Activated T-helper 2 cell treated with anti-CD3 and anti-CD28 coated beads, Interferon-gamma antibody, Interleukin-2, Interleukin-4, amounts not matched to agents 10 μg/mL and 5 μg/mL and 100 μg/mL, durations not matched to agents 14 hours and 24 hours and 36 hours (primary cell): Measurements from ENCODE around the gene ADH1C. TPM values are rescaled to one million over a fixed set of nuclear protein-coding genes. Genes with fewer than 3 reads are reported as not detected.

Source experiments
- DNase-seq: peaks from one replicate; pipeline ENCODE4 v3.0.0; 2021; ENCODE audit warnings: low spot score
- H3K27ac Mint-ChIP-seq: one replicate; pipeline ENCODE4 v1.8.0; 2021; ENCODE audit warnings: mixed read lengths
- H3K27me3 Mint-ChIP-seq: one replicate; pipeline ENCODE4 v1.8.0; 2021; ENCODE audit warnings: low read depth, mixed read lengths
- H3K36me3 Mint-ChIP-seq: one replicate; pipeline ENCODE4 v1.8.0; 2021; ENCODE audit warnings: low read depth, mixed read lengths
- H3K4me1 Mint-ChIP-seq: one replicate; pipeline ENCODE4 v1.8.0; 2021; ENCODE audit warnings: low read depth, mixed read lengths
- H3K4me3 Mint-ChIP-seq: one replicate; pipeline ENCODE4 v1.8.0; 2021; ENCODE audit warnings: low read depth, mild to moderate bottlenecking, moderate library complexity, mixed read lengths
- H3K9me3 Mint-ChIP-seq: one replicate; pipeline ENCODE4 v1.8.0; 2021; ENCODE audit warnings: mixed read lengths
- intact Hi-C: fragments of 100-400 bp; cut with micrococcal nuclease; formaldehyde crosslinking; loops from one replicate; pipeline ENCODE4 v1.15.1; 2023
- total RNA-seq: library from RNA; stranded (reverse); gene quantifications from 2 replicates; pipeline ENCODE4 v1.2.3, GENCODE V29; 2022

Gene ADH1C
- total RNA-seq: not detected in 2 replicates

- Mint-ChIP-seq H3K36me3 (no peaks in the 10 kb centered on the region), H3K4me3 (no peak within 1 kb of the TSS), H3K9me3 (peaks cover 4% of the 10 kb centered on the region), H3K4me1 (peaks cover 9% of the 10 kb centered on the region), H3K27me3 (no peaks in the 10 kb centered on the region), H3K27ac (no peak within 1 kb of the TSS)
- no peak for DNase-seq
- intact Hi-C loops: no loop called here
Measured at GRCh38 chr4:99352602-99353537, at the start of gene ADH1C. Gene ADH1C (minus strand): TSS chr4:99352746. CDS start chr4:99352675, 71 bp downstream.

DNA sequence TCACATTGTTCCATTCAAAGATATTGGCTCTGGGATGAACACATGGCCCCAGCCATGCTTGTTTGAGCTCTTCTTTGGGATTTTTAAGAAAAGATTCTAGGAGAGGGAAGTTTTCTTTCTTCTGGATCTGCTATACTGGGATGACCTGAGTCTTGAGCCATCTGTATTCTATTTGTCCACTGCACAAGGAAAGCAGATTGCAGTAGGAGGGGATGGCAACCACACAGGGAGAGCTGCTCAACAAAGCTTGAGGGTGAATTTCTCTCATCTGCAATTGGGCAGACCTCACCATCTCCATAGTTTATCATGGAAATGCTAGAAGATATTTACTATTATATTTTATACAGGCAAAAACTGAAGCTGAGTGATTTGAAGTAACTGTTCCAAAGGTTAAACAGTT, 48.3 kb upstream of the ADH1C start:
- H3K27me3 Mint-ChIP-seq: peaks cover 19% of the 10 kb centered on the region
- H3K9me3 Mint-ChIP-seq: no peaks in the 10 kb centered on the region
- no peak overlapping the region for H3K4me3 Mint-ChIP-seq
- H3K4me1 Mint-ChIP-seq: peaks cover 19% of the 10 kb centered on the region
- no peak overlapping the region for H3K27ac Mint-ChIP-seq
- DNase-seq: no peak
- no peaks in the 10 kb centered on the region for H3K36me3 Mint-ChIP-seq
- intact Hi-C loops: loop anchor here (10.0 kb wide), 3 partner anchors 466 to 1256 kb away; partner anchors contain the start of gene STPG2

DNA sequence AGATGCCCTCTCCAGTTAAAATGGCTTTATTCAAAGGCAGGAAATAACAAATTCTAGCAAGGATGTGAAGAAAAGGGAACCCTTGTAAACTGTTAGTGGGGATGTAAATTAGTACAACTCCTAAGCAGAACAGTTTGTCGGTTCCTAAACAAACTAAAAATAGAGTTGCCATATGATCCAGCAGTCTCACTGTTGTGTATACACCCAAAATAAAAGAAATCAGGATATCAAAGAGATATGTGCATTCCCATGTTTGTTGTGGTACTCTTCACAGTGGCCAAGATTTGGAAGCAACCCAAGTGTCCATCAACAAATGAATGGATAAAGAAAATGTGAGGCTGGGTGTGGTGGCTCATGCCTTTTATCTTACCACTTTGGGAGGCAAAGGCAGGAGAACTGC, 46.5 kb upstream of the ADH1C start:
- intact Hi-C loops: no loop called here
- Mint-ChIP-seq H3K27me3 (peaks cover 23% of the 10 kb centered on the region), H3K4me1 (peaks cover 10% of the 10 kb centered on the region)

DNA sequence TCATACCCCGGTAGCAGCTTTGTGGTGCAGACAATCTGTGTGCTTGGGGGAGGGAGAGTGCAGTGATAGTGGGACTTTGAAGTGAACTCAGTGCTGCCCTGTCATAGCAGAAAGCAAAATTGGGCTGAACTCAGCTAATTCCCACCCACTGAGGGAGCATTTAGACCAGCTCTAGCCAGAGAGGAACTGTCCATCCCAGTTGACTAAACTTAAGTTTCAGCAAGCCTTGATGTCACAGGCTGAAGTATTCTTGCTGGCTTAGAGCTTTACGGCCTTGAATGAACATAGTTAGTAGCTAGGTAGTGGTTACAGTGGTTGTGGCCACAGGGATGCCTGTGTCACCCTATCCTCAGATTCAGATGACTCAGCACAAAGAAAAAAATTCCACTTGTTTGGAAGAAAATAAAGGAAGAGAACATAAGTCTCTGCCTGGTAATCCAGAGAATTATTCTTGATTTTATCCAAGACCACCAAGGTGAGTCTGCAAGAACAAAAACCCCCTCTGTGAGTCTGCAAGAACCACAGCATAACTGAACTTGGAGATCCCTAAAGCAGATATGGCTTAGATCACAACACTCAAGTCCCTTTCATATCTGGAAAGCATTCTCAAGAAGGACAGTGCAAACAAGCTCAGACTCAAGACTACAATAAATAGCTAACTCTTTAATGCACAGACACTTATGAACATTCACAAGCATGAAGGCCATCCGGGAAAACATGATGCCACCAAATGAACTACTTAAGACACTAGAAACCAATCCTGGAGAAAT, 43.2 kb upstream of the ADH1C start:
- Mint-ChIP-seq H3K4me1 (peaks cover 2% of the 10 kb centered on the region), H3K27me3 (peaks cover 23% of the 10 kb centered on the region), H3K4me3 (no peak overlapping the region), H3K27ac (no peak overlapping the region), H3K36me3 (no peaks in the 10 kb centered on the region), H3K9me3 (peaks cover 6% of the 10 kb centered on the region)
- DNase-seq: no peak
- intact Hi-C loops: no loop called here

More for the DNA sequence above, 46.5 kb upstream of the ADH1C start:
- Mint-ChIP-seq H3K27ac (no peak overlapping the region), H3K4me3 (no peak overlapping the region), H3K36me3 (no peaks in the 10 kb centered on the region), H3K9me3 (no peaks in the 10 kb centered on the region)
- DNase-seq: no peak

DNA sequence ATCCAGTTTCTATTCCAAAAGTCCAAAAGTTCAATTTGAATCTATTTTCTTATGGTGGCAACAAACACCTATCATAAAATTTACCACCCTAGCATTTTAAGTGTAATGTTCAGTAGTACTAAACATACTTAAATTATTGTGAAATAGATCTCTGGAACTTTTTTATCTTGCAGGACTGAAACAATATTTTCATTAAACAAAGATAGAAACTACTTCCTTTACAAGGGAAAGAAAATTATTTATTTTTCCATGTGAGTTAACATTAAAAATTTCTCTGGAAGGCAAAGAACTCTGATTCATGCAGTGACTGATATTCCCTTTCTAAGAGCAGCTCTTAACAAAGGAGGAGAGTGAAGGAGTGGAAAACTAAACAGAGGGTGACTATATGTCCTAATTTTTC, 42.4 kb upstream of the ADH1C start:
- peaks cover 23% of the 10 kb centered on the region for H3K27me3 Mint-ChIP-seq
- H3K4me3 Mint-ChIP-seq: no peak overlapping the region
- no peaks in the 10 kb centered on the region for H3K36me3 Mint-ChIP-seq
- H3K4me1 Mint-ChIP-seq: peaks cover 2% of the 10 kb centered on the region
- no peak for DNase-seq
- H3K9me3 Mint-ChIP-seq: peaks cover 8% of the 10 kb centered on the region
- no peak overlapping the region for H3K27ac Mint-ChIP-seq
- intact Hi-C loops: no loop called here

- Mint-ChIP-seq H3K27ac (no peak overlapping the region), H3K4me1 (no peaks in the 10 kb centered on the region), H3K4me3 (no peak overlapping the region), H3K27me3 (peaks cover 4% of the 10 kb centered on the region), H3K36me3 (no peaks in the 10 kb centered on the region), H3K9me3 (peaks cover 8% of the 10 kb centered on the region)
- intact Hi-C loops: no loop called here
- no peak for DNase-seq
Measured at GRCh38 chr4:99390055-99390454, 37.5 kb upstream of the ADH1C start.

DNA sequence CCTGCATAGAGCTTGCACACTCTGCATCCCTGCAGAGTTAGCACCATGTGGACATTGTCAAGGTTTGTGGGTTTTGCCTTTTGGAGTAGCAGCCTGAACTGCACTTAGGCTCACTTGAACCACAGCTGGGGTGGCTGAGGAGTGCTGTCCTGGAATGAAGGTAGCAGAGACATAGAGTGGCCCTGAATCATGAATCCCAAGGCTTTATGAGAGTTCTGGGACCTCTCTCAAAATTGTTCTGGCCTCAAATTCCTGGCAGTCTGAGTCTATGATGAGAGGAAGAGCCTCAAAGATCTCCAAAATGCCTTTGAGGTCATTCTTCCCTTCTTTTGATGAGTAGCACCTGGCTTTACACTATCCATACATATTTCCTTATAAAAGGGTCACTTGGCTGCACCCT, 37.1 kb upstream of the ADH1C start:
- H3K27me3 Mint-ChIP-seq: peaks cover 3% of the 10 kb centered on the region
- no peaks in the 10 kb centered on the region for H3K36me3 Mint-ChIP-seq
- no peaks in the 10 kb centered on the region for H3K4me1 Mint-ChIP-seq
- no peak overlapping the region for H3K4me3 Mint-ChIP-seq
- intact Hi-C loops: no loop called here
- no peak for DNase-seq
- peaks cover 8% of the 10 kb centered on the region for H3K9me3 Mint-ChIP-seq
- no peak overlapping the region for H3K27ac Mint-ChIP-seq

DNA sequence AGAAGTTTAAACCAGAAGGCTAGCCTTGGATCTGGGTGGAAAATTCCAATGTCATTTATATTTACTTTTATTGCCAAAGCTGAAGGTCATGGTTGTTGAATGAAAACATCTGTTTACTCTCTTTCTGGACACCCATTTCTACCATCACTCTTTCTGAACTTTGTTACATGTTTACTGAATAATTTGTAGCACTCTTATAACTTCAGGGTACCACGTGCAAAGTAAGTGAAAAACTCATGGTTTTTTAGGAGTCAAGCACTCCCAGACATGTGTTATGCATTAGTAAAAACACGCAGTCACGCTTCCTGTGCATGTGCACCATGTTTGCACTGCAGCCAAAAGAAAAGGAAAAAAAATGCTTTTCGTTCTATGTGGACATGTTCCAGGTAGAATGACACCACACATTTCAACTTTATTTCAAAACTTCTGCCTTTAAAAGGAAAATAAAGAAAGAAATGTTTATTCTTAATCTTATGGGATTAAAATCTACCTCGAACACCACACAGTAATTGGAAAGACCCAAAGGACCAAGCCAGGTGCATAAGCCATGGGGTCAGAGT, 31.4 kb upstream of the ADH1C start:
- DNase-seq: no peak
- Mint-ChIP-seq H3K27me3 (peaks cover 14% of the 10 kb centered on the region), H3K27ac (no peak overlapping the region), H3K4me1 (no peaks in the 10 kb centered on the region), H3K4me3 (no peak overlapping the region), H3K9me3 (no peaks in the 10 kb centered on the region), H3K36me3 (no peaks in the 10 kb centered on the region)
- intact Hi-C loops: no loop called here

GRCh38 chr4:99383399-99383798, 30.9 kb upstream of the ADH1C start:
- H3K9me3 Mint-ChIP-seq: no peaks in the 10 kb centered on the region
- no peak overlapping the region for H3K4me3 Mint-ChIP-seq
- intact Hi-C loops: no loop called here
- H3K4me1 Mint-ChIP-seq: no peaks in the 10 kb centered on the region
- no peaks in the 10 kb centered on the region for H3K36me3 Mint-ChIP-seq
- DNase-seq: no peak
- peaks cover 11% of the 10 kb centered on the region for H3K27me3 Mint-ChIP-seq
- no peak overlapping the region for H3K27ac Mint-ChIP-seq

- H3K9me3 Mint-ChIP-seq: no peaks in the 10 kb centered on the region
- DNase-seq: no peak
- peaks cover 11% of the 10 kb centered on the region for H3K27me3 Mint-ChIP-seq
- intact Hi-C loops: no loop called here
- no peaks in the 10 kb centered on the region for H3K4me1 Mint-ChIP-seq
- no peak overlapping the region for H3K27ac Mint-ChIP-seq
- no peak overlapping the region for H3K4me3 Mint-ChIP-seq
- H3K36me3 Mint-ChIP-seq: no peaks in the 10 kb centered on the region
Measured at GRCh38 chr4:99382745-99383360, 30.3 kb upstream of the ADH1C start.

- intact Hi-C loops: no loop called here
- peaks cover 11% of the 10 kb centered on the region for H3K27me3 Mint-ChIP-seq
- H3K36me3 Mint-ChIP-seq: no peaks in the 10 kb centered on the region
- H3K27ac Mint-ChIP-seq: no peak overlapping the region
- H3K9me3 Mint-ChIP-seq: no peaks in the 10 kb centered on the region
- H3K4me1 Mint-ChIP-seq: no peaks in the 10 kb centered on the region
- no peak overlapping the region for H3K4me3 Mint-ChIP-seq
- DNase-seq: no peak
Measured at GRCh38 chr4:99381588-99382175, 29.1 kb upstream of the ADH1C start.

- Mint-ChIP-seq H3K4me1 (no peaks in the 10 kb centered on the region), H3K9me3 (peaks cover 3% of the 10 kb centered on the region), H3K27ac (no peak overlapping the region), H3K36me3 (no peaks in the 10 kb centered on the region), H3K27me3 (peaks cover 13% of the 10 kb centered on the region), H3K4me3 (no peak overlapping the region)
- intact Hi-C loops: no loop called here
- DNase-seq: no peak
Measured at GRCh38 chr4:99379571-99379970, 27.0 kb upstream of the ADH1C start.
